ENCODE results near the gene OSBP2.
"Not testable (repeated sequence)": the region's sequence is repeated elsewhere in the genome, so short reads cannot be mapped to it uniquely, and the experiment has no call there.

OSBP2 gene

DNA sequence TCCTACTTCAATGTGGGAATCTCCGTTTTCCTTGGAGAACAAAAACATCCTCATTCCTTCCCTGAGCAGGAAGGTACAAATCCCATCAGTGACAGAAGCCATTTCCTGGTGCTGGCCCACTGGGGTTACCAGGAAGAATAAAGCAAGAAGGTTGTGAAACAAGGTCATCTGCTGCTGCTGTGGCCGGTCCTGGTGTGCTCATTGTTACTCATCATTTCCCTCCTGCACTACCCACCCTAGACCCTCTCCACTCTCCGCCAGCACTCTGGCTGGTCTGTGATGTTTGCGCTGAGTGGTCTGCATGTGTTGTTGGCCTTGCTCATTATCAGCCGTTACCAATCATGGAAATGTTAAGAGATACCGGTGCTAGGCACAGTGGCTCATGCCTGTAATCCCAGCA is 37.0 kb downstream of the OSBP2 start:
- TF ChIP-seq, protein P1, sequence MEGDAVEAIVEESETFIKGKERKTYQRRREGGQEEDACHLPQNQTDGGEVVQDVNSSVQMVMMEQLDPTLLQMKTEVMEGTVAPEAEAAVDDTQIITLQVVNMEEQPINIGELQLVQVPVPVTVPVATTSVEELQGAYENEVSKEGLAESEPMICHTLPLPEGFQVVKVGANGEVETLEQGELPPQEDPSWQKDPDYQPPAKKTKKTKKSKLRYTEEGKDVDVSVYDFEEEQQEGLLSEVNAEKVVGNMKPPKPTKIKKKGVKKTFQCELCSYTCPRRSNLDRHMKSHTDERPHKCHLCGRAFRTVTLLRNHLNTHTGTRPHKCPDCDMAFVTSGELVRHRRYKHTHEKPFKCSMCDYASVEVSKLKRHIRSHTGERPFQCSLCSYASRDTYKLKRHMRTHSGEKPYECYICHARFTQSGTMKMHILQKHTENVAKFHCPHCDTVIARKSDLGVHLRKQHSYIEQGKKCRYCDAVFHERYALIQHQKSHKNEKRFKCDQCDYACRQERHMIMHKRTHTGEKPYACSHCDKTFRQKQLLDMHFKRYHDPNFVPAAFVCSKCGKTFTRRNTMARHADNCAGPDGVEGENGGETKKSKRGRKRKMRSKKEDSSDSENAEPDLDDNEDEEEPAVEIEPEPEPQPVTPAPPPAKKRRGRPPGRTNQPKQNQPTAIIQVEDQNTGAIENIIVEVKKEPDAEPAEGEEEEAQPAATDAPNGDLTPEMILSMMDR (IDR thresholded peaks at IDR 0.05; ENCODE audit: insufficient read depth, low read depth, low read length, missing control alignments): no peak
- no peak for DNase-seq (ENCODE audit: low read depth)
- H3K4me3 ChIP-seq (ENCODE audit: low read depth, low read length): no peak overlapping the region

DNA sequence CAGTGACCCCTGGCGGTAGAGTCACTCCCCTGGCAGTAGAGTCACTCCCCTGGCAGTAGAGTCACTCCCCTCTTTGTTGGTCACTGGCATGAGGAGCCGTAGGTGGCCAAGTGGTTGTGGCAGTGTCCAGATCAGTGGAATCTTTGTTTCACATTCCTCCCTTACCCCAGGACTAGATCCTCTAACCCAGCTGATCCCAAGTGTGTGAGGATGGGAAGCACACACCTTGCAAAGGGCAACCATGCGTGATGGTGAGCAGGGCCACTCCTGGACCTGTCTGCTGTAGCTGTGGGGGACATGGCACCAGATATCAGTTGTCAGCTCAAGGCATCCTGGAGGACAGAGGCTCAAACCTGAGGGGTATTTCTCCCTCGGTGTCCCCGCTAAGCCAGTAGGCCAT is 37.8 kb downstream of the OSBP2 start:
- no peak for DNase-seq (ENCODE audit: low read depth)
- H3K4me3 ChIP-seq (ENCODE audit: low read depth, low read length): no peak overlapping the region
- TF ChIP-seq, protein P1 (IDR thresholded peaks at IDR 0.05; ENCODE audit: insufficient read depth, low read depth, low read length, missing control alignments): no peak

DNA sequence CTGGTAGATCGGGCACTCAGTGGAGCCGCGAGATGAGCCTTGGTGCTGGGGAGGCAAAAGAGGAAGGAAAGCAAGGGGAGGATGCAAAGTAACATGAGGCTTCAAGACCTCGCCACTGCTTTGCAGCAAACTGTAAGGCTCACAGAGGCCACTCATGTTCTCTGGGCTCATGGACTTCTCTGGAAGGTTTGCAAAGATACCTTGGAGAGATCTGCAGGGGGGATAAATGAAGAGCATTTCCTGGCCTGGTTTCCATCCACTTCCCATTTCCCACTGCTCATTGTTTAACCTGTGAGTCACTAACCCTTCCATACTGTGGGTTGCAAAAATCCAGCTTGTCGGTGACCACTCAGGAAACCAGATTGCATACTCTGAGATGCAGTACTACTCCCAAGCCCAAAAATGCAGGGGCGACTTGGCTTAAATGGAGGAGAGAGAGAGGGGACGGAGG is 38.5 kb downstream of the OSBP2 start:
- no peak overlapping the region for H3K4me3 ChIP-seq (ENCODE audit: low read depth, low read length)
- no peak for DNase-seq (ENCODE audit: low read depth)
- TF ChIP-seq, protein P1 (IDR thresholded peaks at IDR 0.05; ENCODE audit: insufficient read depth, low read depth, low read length, missing control alignments): no peak

DNA sequence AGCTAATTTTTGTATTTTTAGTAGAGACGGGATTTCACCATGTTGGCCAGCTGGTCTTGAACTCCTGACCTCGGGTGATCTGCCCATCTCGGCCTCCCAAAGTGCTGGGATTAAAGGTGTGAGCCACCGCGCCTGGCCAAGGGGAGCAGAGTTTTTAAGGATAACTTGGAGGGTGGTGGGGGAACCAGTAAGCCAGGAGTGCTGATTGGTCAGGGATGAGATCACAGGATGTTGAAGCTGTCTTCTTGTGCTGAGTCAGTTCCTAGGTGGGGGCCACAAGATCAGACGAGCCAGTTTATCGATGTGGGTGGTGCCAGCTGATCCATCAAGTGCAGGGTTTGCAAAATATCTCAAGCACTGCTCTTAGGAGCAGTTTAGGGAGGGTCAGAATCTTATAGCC is 45.3 kb downstream of the OSBP2 start:
- DNase-seq (ENCODE audit: low read depth); H3K4me3 ChIP-seq (ENCODE audit: low read depth, low read length): not testable (repeated sequence)

DNA sequence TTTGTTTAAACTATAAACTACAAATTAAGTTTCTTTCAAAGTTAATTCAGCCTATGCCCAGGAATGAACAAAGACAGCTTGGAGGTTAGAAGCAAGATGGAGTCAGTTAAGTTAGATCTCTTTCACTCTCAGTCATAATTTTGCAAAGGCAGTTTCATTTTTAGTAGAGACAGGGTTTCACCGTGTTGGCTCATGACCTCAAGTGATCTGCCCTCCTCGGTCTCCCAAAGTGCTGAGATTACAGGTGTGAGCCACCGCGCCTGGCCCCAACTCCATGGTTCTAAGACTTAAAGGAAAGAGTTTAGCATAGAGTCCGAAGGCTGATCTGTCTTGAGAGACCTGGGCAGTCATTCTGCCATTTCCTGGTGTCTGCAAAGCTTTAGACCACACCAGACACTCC is 45.8 kb downstream of the OSBP2 start:
- not testable (repeated sequence) for H3K4me3 ChIP-seq (ENCODE audit: low read depth, low read length)
- peak; percentile 77 for DNase-seq (ENCODE audit: low read depth)

DNA sequence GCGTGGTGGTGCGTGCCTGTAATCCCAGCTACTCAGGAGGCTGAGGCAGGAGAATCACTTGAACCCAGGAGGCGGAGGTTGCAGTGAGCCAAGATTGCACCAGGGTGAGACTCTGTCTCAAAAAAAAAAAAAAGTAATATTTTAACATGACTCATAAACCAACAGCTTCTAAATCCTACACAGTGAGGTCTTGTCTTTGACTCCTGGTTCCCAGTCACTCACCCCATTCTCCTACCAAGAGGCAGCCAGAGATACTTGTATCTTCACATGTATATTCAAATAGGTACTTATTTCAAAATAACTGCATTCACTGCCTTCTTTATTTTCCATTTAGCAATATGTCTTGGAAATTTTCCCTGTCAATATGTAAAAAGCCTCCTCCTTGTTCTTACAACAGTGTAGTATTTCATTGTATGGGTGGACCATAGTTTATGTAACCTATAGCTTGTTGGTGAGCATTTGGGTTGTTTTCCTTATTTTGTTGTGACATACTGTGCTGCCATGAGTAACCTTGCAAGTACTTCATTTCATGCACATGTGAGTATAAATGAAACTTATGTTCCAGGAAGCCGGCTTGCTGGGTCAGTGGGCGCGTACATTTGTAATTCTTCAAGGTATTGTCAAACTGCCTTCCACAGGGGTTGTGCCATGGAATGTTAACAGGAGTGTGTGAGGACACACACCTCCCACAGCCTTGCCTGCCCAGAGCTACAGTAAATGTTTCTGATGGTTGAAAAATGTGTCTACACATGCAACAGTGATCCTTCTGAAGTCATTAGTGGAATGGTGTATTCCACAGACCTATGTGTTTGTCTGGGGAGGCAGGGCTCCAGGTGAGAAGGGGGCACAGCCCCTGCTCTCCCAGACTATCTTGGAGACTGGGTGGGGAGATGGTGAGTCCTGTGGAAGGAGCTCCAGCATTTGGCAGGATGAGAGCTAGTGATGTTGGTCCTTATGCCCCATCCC is 47.9 kb downstream of the OSBP2 start:
- TF ChIP-seq, protein P1 (IDR thresholded peaks at IDR 0.05; ENCODE audit: insufficient read depth, low read depth, low read length, missing control alignments): no peak
- no peak for DNase-seq (ENCODE audit: low read depth)

DNA sequence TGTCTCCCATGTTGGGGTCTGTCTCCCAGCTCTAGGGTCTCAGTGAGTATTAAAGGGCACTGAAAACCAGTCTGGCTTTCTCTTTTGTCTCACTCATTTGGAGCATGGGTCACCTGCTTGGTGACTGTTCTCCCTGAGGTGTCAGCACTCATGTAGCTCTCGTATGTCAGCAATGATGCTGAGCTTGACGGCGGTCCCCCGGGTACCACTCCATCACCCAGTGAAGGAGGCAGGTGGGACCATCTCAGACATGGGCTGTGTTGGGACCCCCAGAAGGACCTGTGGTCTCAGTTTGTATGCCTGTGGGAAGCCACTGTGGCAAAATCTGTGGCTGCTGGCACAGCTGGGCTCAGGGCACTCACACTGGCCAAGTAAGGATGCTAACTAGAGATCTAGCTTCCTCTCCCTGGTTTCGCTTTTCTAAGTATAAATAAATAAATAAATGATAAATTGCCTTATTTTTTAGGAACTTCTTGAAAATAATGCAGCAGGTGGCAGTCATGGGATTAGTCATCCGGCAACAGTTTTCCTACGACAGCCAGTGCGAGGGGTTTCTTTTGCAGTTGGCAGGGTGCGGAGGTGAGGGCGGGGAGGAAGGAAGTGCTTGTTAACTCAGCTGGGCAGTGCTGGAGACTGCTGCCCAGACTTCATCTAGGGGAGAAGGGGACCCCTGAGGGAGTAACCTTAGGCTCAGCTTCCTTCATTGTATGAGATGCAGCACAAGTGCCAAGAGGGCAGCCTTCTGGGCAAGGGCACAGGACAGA is 48.8 kb downstream of the OSBP2 start:
- H3K4me3 ChIP-seq (ENCODE audit: low read depth, low read length): no peak overlapping the region
- no peak for DNase-seq (ENCODE audit: low read depth)
- TF ChIP-seq, protein P1 (IDR thresholded peaks at IDR 0.05; ENCODE audit: insufficient read depth, low read depth, low read length, missing control alignments): no peak

More for the DNA sequence above, 47.9 kb downstream of the OSBP2 start:
- H3K4me3 ChIP-seq (ENCODE audit: low read depth, low read length): no peak overlapping the region
